CD14-positive monocyte (primary cell): ENCODE results near the gene PPP2CA. TPM values are rescaled to one million over a fixed set of nuclear protein-coding genes. Genes with fewer than 3 reads are reported as not detected.

Experiments used
- DNase-seq, 3 donors: peaks; one replicate each; pipeline ENCODE4 v3.0.0-alpha.2; 2011 to 2022
- H2AFZ ChIP-seq: 2 replicates; pipeline ENCODE4 v1.6.0; 2012; ENCODE audit warnings: mild to moderate bottlenecking, low read depth, low read length, inconsistent platforms; ENCODE audit not compliant: insufficient read depth, poor library complexity, severe bottlenecking
- H3K27ac ChIP-seq, 2 donors: 1 replicate in 1 of 2; 2 replicates in 1 of 2; pipeline ENCODE4 v1.5.1; 2012 to 2013; ENCODE audit warnings: low read length in 2 of 2, control low read depth in 1 of 2, inconsistent platforms in 1 of 2, low read depth in 1 of 2, mild to moderate bottlenecking in 1 of 2
- H3K27me3 ChIP-seq, 2 donors: one replicate each; pipeline versions ENCODE4 v1.6.0 to v1.6.1; 2011 to 2013; ENCODE audit warnings: low read length in 2 of 2; ENCODE audit not compliant: control insufficient read depth in 2 of 2, insufficient read depth in 2 of 2
- H3K36me3 ChIP-seq, 2 donors: replicated peaks in 1 of 2; 1 replicate in 1 of 2; 2 replicates in 1 of 2; pipeline versions ENCODE4 v1.5.1 to v1.6.1; 2012 to 2013; ENCODE audit warnings: low read length in 2 of 2, control low read depth in 1 of 2, inconsistent platforms in 1 of 2, mild to moderate bottlenecking in 1 of 2; ENCODE audit not compliant: insufficient read depth in 2 of 2, control insufficient read depth in 1 of 2
- H3K4me1 ChIP-seq, 2 donors: 1 replicate in 1 of 2; 2 replicates in 1 of 2; pipeline versions ENCODE4 v1.5.1 to v1.6.1; 2012 to 2013; ENCODE audit warnings: low read length in 2 of 2, control low read depth in 1 of 2, inconsistent platforms in 1 of 2, mild to moderate bottlenecking in 1 of 2, moderate library complexity in 1 of 2; ENCODE audit not compliant: insufficient read depth in 2 of 2, control insufficient read depth in 1 of 2
- H3K4me2 ChIP-seq: replicated peaks from 2 replicates; pipeline ENCODE3; 2012; ENCODE audit warnings: low read length, moderate library complexity, mild to moderate bottlenecking; ENCODE audit not compliant: poor library complexity, severe bottlenecking; ENCODE audit errors: extremely low read depth
- H3K4me3 ChIP-seq, 3 experiments: fragments of 200-600 bp in 1 of 3; sonication (generic) in 1 of 3; replicated peaks in 1 of 3; 1 replicate in 2 of 3; 2 replicates in 1 of 3; pipeline ENCODE4 v1.5.1; 2011 to 2013; ENCODE audit warnings: low read length in 3 of 3, mild to moderate bottlenecking in 3 of 3, control low read depth in 2 of 3, low read depth in 2 of 3, inconsistent platforms in 1 of 3, moderate library complexity in 1 of 3
- H3K79me2 ChIP-seq: 2 replicates; pipeline ENCODE4 v1.6.0; 2012; ENCODE audit warnings: mild to moderate bottlenecking, control low read depth, inconsistent platforms, low read length, moderate library complexity; ENCODE audit not compliant: insufficient read depth
- H3K9ac ChIP-seq: 2 replicates; pipeline ENCODE4 v1.6.0; 2017; ENCODE audit warnings: low read length, mild to moderate bottlenecking; ENCODE audit not compliant: insufficient read depth, poor library complexity, severe bottlenecking
- H3K9me3 ChIP-seq, 2 donors: replicated peaks in 1 of 2; 1 replicate in 1 of 2; 2 replicates in 1 of 2; pipeline versions ENCODE4 v1.5.1 to v1.6.1; 2012 to 2013; ENCODE audit warnings: low read length in 2 of 2, control low read depth in 1 of 2; ENCODE audit not compliant: control insufficient read depth in 1 of 2, insufficient read depth in 1 of 2
- H4K20me1 ChIP-seq: 2 replicates; pipeline ENCODE4 v1.6.0; 2012; ENCODE audit warnings: mild to moderate bottlenecking, low read length, control low read depth, moderate library complexity; ENCODE audit not compliant: insufficient read depth
- H3K27ac Mint-ChIP-seq, 7 donors: one replicate each; pipeline ENCODE4 v1.8.0; 2020; ENCODE audit warnings: mild to moderate bottlenecking in 7 of 7, mixed read lengths in 7 of 7, moderate library complexity in 6 of 7, inconsistent platforms in 2 of 7
- H3K27me3 Mint-ChIP-seq, 3 donors: one replicate each; pipeline ENCODE4 v1.8.0; 2021 to 2022; ENCODE audit warnings: low read depth in 3 of 3, mild to moderate bottlenecking in 3 of 3, mixed read lengths in 3 of 3, moderate library complexity in 3 of 3, inconsistent platforms in 1 of 3
- H3K36me3 Mint-ChIP-seq, 2 donors: one replicate each; pipeline ENCODE4 v1.8.0; 2020; ENCODE audit warnings: mixed read lengths in 2 of 2, inconsistent platforms in 1 of 2, mild to moderate bottlenecking in 1 of 2
- H3K4me1 Mint-ChIP-seq: one replicate; pipeline ENCODE4 v1.8.0; 2020; ENCODE audit warnings: mild to moderate bottlenecking, mixed read lengths
- H3K4me3 Mint-ChIP-seq, 2 donors: one replicate each; pipeline ENCODE4 v1.8.0; 2020; ENCODE audit warnings: mild to moderate bottlenecking in 2 of 2, mixed read lengths in 2 of 2, moderate library complexity in 1 of 2
- H3K9me3 Mint-ChIP-seq, 7 donors: one replicate each; pipeline ENCODE4 v1.8.0; 2020 to 2022; ENCODE audit warnings: mixed read lengths in 7 of 7, mild to moderate bottlenecking in 6 of 7, moderate library complexity in 6 of 7, inconsistent platforms in 2 of 7
- WGBS: methylation state at CpG from one replicate; pipeline ENCODE4 v1.1.5; 2013; ENCODE audit warnings: missing lambda C conversion rate; ENCODE audit not compliant: insufficient coverage; 5-methylcytosine and 5-hydroxymethylcytosine counted together
- intact Hi-C, 2 donors: fragments of 100-400 bp; cut with micrococcal nuclease; formaldehyde crosslinking; loops; one replicate each; pipeline versions ENCODE4 v1.15.0 to v1.15.1; 2023
- polyA plus RNA-seq, 3 donors: library from polyadenylated mRNA; depleted of rRNA in 1 of 3; unstranded in 2 of 3; stranded (reverse) in 1 of 3; fragments of 300-500 nt in 2 of 3; fragments of >200 nt in 1 of 3; fragmentation: Illumina TruSeq in 2 of 3; gene quantifications; 1 replicate in 2 of 3; 2 replicates in 1 of 3; pipeline ENCODE4 v1.2.3, GENCODE V29; 2012 to 2021
- TF ChIP-seq, protein P1 (sequence below): fragments of 200-600 bp; IDR thresholded peaks from one replicate; pipeline ENCODE4 v1.8.0; 2022; ENCODE audit warnings: antibody characterized with exemption, mild to moderate bottlenecking

PPP2CA gene
- polyA plus RNA-seq, 3 donors = 82.5 to 245 (median 225) TPM

GRCh38 chr5:134258896-134259295 lies 33.0 kb upstream of the PPP2CA start:
- H3K4me3 Mint-ChIP-seq = no peak overlapping the region
- H3K4me1 Mint-ChIP-seq = no peaks in the 10 kb centered on the region
- no peak overlapping the region for H3K27ac Mint-ChIP-seq
- no peak overlapping the region for H3K4me3 ChIP-seq
- no peaks in the 10 kb centered on the region for H3K36me3 Mint-ChIP-seq
- H3K79me2 ChIP-seq = no peaks in the 10 kb centered on the region
- H3K27ac ChIP-seq = no peak overlapping the region
- no peaks in the 10 kb centered on the region for H3K27me3 ChIP-seq
- peaks cover 22 to 33% (median 26%) of the 10 kb centered on the region in 7 donors for H3K9me3 Mint-ChIP-seq
- H3K9me3 ChIP-seq = peaks cover 22 to 23% of the 10 kb centered on the region in 2 donors
- peaks cover 0 to 7% (median 2%) of the 10 kb centered on the region in 3 donors for H3K27me3 Mint-ChIP-seq
- H3K4me2 ChIP-seq = no peak overlapping the region
- no peak for DNase-seq
- WGBS = no CpG with 5 or more reads among the region's 3 CpGs
- intact Hi-C loops = no loop called here
- H2AFZ ChIP-seq = no peak overlapping the region
- no peaks in the 10 kb centered on the region for H3K36me3 ChIP-seq
- no peak overlapping the region for H3K9ac ChIP-seq
- TF ChIP-seq, protein P1, sequence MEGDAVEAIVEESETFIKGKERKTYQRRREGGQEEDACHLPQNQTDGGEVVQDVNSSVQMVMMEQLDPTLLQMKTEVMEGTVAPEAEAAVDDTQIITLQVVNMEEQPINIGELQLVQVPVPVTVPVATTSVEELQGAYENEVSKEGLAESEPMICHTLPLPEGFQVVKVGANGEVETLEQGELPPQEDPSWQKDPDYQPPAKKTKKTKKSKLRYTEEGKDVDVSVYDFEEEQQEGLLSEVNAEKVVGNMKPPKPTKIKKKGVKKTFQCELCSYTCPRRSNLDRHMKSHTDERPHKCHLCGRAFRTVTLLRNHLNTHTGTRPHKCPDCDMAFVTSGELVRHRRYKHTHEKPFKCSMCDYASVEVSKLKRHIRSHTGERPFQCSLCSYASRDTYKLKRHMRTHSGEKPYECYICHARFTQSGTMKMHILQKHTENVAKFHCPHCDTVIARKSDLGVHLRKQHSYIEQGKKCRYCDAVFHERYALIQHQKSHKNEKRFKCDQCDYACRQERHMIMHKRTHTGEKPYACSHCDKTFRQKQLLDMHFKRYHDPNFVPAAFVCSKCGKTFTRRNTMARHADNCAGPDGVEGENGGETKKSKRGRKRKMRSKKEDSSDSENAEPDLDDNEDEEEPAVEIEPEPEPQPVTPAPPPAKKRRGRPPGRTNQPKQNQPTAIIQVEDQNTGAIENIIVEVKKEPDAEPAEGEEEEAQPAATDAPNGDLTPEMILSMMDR = no peak
- H4K20me1 ChIP-seq = no peaks in the 10 kb centered on the region
- H3K4me1 ChIP-seq = no peaks in the 10 kb centered on the region

GRCh38 chr5:134257176-134257575 lies 31.3 kb upstream of the PPP2CA start:
- H2AFZ ChIP-seq = no peak overlapping the region
- no peaks in the 10 kb centered on the region for H3K4me1 Mint-ChIP-seq
- peaks cover 5 to 7% of the 10 kb centered on the region in 2 donors for H3K9me3 ChIP-seq
- no peak overlapping the region for H3K9ac ChIP-seq
- H3K27me3 ChIP-seq = no peaks in the 10 kb centered on the region
- H3K27ac ChIP-seq = no peak overlapping the region
- intact Hi-C loops = no loop called here
- H3K4me3 ChIP-seq = no peak overlapping the region
- H3K36me3 ChIP-seq = no peaks in the 10 kb centered on the region
- WGBS = 100% methylated on average over 1 of the region's 3 CpGs
- TF ChIP-seq, protein P1 = no peak
- H3K4me1 ChIP-seq = no peaks in the 10 kb centered on the region
- no peak overlapping the region for H3K4me3 Mint-ChIP-seq
- no peaks in the 10 kb centered on the region for H4K20me1 ChIP-seq
- H3K4me2 ChIP-seq = no peak overlapping the region
- peaks cover 6 to 16% (median 9%) of the 10 kb centered on the region in 7 donors for H3K9me3 Mint-ChIP-seq
- DNase-seq = no peak
- H3K27ac Mint-ChIP-seq = no peak overlapping the region
- no peaks in the 10 kb centered on the region for H3K36me3 Mint-ChIP-seq
- no peaks in the 10 kb centered on the region for H3K79me2 ChIP-seq
- peaks cover 0 to 7% (median 2%) of the 10 kb centered on the region in 3 donors for H3K27me3 Mint-ChIP-seq
